GM21619 (cell line): Measurements from ENCODE around the gene GPR119.
"Not testable (repeated sequence)": the region's sequence is repeated elsewhere in the genome, so short reads cannot be mapped to it uniquely, and the experiment has no call there.

Experiments used
- ATAC-seq: cut with Tn5 transposase; IDR thresholded peaks from one replicate; pipeline ENCODE4 v1.9.1; 2021; ENCODE audit not compliant: unreplicated experiment

GPR119 gene

DNA sequence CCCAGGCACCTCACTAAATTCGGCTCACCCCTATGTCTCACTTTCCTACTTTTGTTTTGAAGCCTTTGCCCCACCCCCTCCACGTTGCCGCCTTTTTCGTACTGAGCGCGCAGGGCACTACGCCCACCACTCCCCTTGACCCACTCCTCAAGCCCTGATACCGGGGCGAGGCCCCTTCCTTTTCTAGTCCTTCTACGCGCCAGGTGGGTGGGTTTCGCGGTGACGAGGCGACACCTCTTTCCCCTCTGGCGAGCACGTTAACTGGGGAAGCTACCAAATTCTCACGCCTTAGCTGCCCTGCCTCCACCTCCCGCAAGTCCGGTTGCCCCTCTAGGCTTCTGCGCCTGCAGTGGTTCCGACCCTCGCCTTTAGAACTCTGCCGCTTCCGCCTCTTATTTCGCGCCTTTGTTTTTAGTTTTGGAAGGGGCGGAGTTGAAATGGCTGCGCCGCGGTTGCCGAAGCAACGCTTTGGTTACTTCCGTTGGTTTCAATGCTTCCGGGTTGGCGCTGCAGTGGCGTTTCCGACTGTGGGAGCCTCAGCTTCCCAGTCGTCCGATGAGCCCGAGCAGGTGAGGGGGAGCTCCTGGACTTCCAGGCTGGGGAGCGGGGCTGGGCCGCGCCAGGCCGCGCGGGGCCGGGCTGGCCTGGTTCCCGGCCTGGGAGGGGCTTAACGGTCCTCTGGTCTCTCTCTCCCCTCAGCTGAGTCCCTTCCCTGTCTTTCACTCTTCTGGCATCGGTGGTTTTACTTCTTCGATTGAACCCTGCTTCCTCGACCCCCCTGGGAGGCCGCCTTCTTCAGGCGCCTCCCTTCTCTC, 45.9 kb downstream of the GPR119 start, which contains the start of gene SLC25A14:
Gene SLC25A14, plus strand, starts transcription at position 512 of the 815 bp plus-strand sequence. CDS start 360 bp downstream, outside the sequence.
- peak; percentile 98 for ATAC-seq

- not testable (repeated sequence) for ATAC-seq
These were observed 46.6 kb downstream of the GPR119 start for GRCh38 chrX:130338869-130339268.

- no peak for ATAC-seq
These were observed 48.9 kb downstream of the GPR119 start for GRCh38 chrX:130336531-130336930.
